Astrocyte (in vitro differentiated cells and primary cell): ENCODE measurements around the gene SHANK2. TPM values are rescaled to one million over a fixed set of nuclear protein-coding genes. Genes with fewer than 3 reads are reported as not detected.

Experiments used
- DNase-seq: peaks from one replicate; pipeline ENCODE4 v3.0.0-alpha.2; 2010; ENCODE audit warnings: low read depth
- FAIRE-seq: peaks from 2 replicates; lab custom pipeline; 2011; peaks lifted over from hg19 to GRCh38; lab: Jason Lieb, UNC
- H2AFZ ChIP-seq: 2 replicates; pipeline ENCODE4 v1.6.0; 2012; ENCODE audit warnings: low read depth, low read length, inconsistent platforms
- H3K27ac ChIP-seq: 2 replicates; pipeline ENCODE4 v1.5.1; 2011; ENCODE audit warnings: low read depth, low read length, inconsistent platforms
- H3K27me3 ChIP-seq: 2 replicates; pipeline ENCODE4 v1.6.0; 2011; ENCODE audit warnings: low read length, inconsistent platforms; ENCODE audit not compliant: insufficient read depth
- H3K36me3 ChIP-seq: 2 replicates; pipeline ENCODE4 v1.5.1; 2011; ENCODE audit warnings: low read length, inconsistent platforms; ENCODE audit not compliant: insufficient read depth
- H3K4me1 ChIP-seq: 2 replicates; pipeline ENCODE4 v1.5.1; 2011; ENCODE audit warnings: low read length, inconsistent platforms; ENCODE audit not compliant: insufficient read depth
- H3K4me2 ChIP-seq: 2 replicates; pipeline ENCODE4 v1.6.0; 2012; ENCODE audit warnings: low read length, inconsistent platforms
- H3K4me3 ChIP-seq: 2 replicates; pipeline ENCODE4 v1.5.1; 2011; ENCODE audit warnings: low read depth, mild to moderate bottlenecking, low read length, inconsistent platforms; ENCODE audit not compliant: insufficient read depth
- H3K79me2 ChIP-seq: 2 replicates; pipeline ENCODE4 v1.6.0; 2012; ENCODE audit warnings: mild to moderate bottlenecking, low read length, inconsistent platforms; ENCODE audit not compliant: insufficient read depth
- H3K9ac ChIP-seq: 2 replicates; pipeline ENCODE4 v1.6.0; 2012; ENCODE audit warnings: mild to moderate bottlenecking, low read length, inconsistent platforms
- H3K9me3 ChIP-seq: 2 replicates; pipeline ENCODE4 v1.5.1; 2012; ENCODE audit warnings: low read depth, mild to moderate bottlenecking, low read length, inconsistent platforms; ENCODE audit not compliant: insufficient read depth
- H4K20me1 ChIP-seq: 2 replicates; pipeline ENCODE4 v1.6.0; 2012; ENCODE audit warnings: low read length, inconsistent platforms; ENCODE audit not compliant: insufficient read depth
- H3K27ac Mint-ChIP-seq: one replicate; pipeline ENCODE4 v1.8.0; 2021; ENCODE audit warnings: mild to moderate bottlenecking, mixed read lengths; ENCODE audit not compliant: unreplicated experiment
- H3K27me3 Mint-ChIP-seq: one replicate; pipeline ENCODE4 v1.8.0; 2021; ENCODE audit warnings: low read depth, mixed read lengths; ENCODE audit not compliant: unreplicated experiment
- H3K36me3 Mint-ChIP-seq: one replicate; pipeline ENCODE4 v1.8.0; 2021; ENCODE audit warnings: low read depth, mixed read lengths; ENCODE audit not compliant: unreplicated experiment
- H3K4me1 Mint-ChIP-seq: one replicate; pipeline ENCODE4 v1.8.0; 2021; ENCODE audit warnings: low read depth, mixed read lengths; ENCODE audit not compliant: unreplicated experiment
- H3K4me3 Mint-ChIP-seq: one replicate; pipeline ENCODE4 v1.8.0; 2021; ENCODE audit warnings: mild to moderate bottlenecking, moderate library complexity, mixed read lengths; ENCODE audit not compliant: unreplicated experiment
- H3K9me3 Mint-ChIP-seq: one replicate; pipeline ENCODE4 v1.8.0; 2021; ENCODE audit warnings: mild to moderate bottlenecking, mixed read lengths; ENCODE audit not compliant: unreplicated experiment
- EZH2 ChIP-seq: IDR thresholded peaks from 2 replicates; pipeline ENCODE4 v1.6.1; 2012; ENCODE audit warnings: mild to moderate bottlenecking, low read length, inconsistent platforms; ENCODE audit not compliant: insufficient read depth
- total RNA-seq: library from RNA; stranded (reverse); gene quantifications from 2 replicates; pipeline ENCODE4 v1.2.1, GENCODE V29; 2021
- TF ChIP-seq, protein P1 (sequence below): IDR thresholded peaks from 2 replicates; pipeline ENCODE4 v1.5.1; 2011; ENCODE audit warnings: low read depth, mild to moderate bottlenecking, inconsistent platforms, low read length, moderate library complexity; ENCODE audit not compliant: insufficient read depth

Gene SHANK2
- total RNA-seq, 1 donor from 2014 or later = 10.1 TPM

DNA sequence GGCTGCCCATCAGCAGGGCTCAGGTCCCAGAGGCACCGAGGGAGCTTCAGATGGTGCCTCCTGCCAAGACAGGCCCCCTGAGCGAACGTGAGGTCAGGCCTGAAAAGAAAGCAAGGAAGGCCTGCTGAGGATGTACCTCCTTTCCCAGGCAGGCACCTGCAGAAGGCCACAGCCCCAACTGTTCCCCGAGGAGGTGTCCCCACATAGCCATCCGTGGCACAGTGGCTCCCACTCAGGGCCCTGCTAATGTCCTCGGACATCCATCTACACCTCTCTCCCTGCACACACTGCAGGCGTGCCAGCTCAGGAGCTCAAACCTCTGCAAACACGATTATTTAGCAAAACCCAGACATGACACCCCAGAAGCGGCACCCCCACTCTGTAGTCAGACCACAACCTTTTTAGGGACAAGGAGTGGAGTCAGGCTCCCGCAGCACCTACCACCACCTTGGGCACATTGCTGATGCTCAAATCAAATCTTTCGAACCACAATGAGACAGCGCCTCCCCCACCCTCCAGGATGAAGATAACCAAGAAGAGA lies 36.9 kb downstream of the SHANK2 start:
- H3K27me3 ChIP-seq = no peaks in the 10 kb centered on the region
- no peak overlapping the region for H3K27ac ChIP-seq
- no peaks in the 10 kb centered on the region for H3K9me3 ChIP-seq
- FAIRE-seq = no peak
- H3K79me2 ChIP-seq = no peaks in the 10 kb centered on the region
- peaks cover 17% of the 10 kb centered on the region for H3K27me3 Mint-ChIP-seq
- H3K36me3 Mint-ChIP-seq = peaks cover 9% of the 10 kb centered on the region
- H3K36me3 ChIP-seq = no peaks in the 10 kb centered on the region
- H3K4me1 Mint-ChIP-seq = no peaks in the 10 kb centered on the region
- TF ChIP-seq EZH2 = no peak
- TF ChIP-seq, protein P1, sequence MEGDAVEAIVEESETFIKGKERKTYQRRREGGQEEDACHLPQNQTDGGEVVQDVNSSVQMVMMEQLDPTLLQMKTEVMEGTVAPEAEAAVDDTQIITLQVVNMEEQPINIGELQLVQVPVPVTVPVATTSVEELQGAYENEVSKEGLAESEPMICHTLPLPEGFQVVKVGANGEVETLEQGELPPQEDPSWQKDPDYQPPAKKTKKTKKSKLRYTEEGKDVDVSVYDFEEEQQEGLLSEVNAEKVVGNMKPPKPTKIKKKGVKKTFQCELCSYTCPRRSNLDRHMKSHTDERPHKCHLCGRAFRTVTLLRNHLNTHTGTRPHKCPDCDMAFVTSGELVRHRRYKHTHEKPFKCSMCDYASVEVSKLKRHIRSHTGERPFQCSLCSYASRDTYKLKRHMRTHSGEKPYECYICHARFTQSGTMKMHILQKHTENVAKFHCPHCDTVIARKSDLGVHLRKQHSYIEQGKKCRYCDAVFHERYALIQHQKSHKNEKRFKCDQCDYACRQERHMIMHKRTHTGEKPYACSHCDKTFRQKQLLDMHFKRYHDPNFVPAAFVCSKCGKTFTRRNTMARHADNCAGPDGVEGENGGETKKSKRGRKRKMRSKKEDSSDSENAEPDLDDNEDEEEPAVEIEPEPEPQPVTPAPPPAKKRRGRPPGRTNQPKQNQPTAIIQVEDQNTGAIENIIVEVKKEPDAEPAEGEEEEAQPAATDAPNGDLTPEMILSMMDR = no peak
- H4K20me1 ChIP-seq = no peaks in the 10 kb centered on the region
- H3K27ac Mint-ChIP-seq = no peak overlapping the region
- no peak overlapping the region for H2AFZ ChIP-seq
- DNase-seq = no peak
- H3K4me1 ChIP-seq = no peaks in the 10 kb centered on the region
- H3K4me3 Mint-ChIP-seq = no peak overlapping the region
- no peak overlapping the region for H3K4me3 ChIP-seq
- no peaks in the 10 kb centered on the region for H3K9me3 Mint-ChIP-seq
- no peak overlapping the region for H3K9ac ChIP-seq
- no peak overlapping the region for H3K4me2 ChIP-seq

GRCh38 chr11:71214553-71215424 lies 37.6 kb downstream of the SHANK2 start:
- Mint-ChIP-seq H3K9me3 (no peaks in the 10 kb centered on the region), H3K4me3 (no peak overlapping the region), H3K27me3 (peaks cover 17% of the 10 kb centered on the region), H3K27ac (no peak overlapping the region), H3K36me3 (peaks cover 9% of the 10 kb centered on the region), H3K4me1 (no peaks in the 10 kb centered on the region)
- H2AFZ ChIP-seq = no peak overlapping the region
- H3K4me3 ChIP-seq = no peak overlapping the region
- H3K79me2 ChIP-seq = no peaks in the 10 kb centered on the region
- no peaks in the 10 kb centered on the region for H3K27me3 ChIP-seq
- no peak overlapping the region for H3K4me2 ChIP-seq
- H3K9ac ChIP-seq = no peak overlapping the region
- H3K4me1 ChIP-seq = no peaks in the 10 kb centered on the region
- FAIRE-seq (no peak), DNase-seq (no peak)
- TF ChIP-seq, protein P1 = no peak
- TF ChIP-seq EZH2 = no peak
- H4K20me1 ChIP-seq = no peaks in the 10 kb centered on the region
- H3K27ac ChIP-seq = no peak overlapping the region
- no peaks in the 10 kb centered on the region for H3K36me3 ChIP-seq
- no peaks in the 10 kb centered on the region for H3K9me3 ChIP-seq
